Endothelial cell of umbilical vein (primary cell): ENCODE measurements around the gene FAM193A. TPM values are rescaled to one million over a fixed set of nuclear protein-coding genes. Genes with fewer than 3 reads are reported as not detected.

Experiments
- BruUV-seq: library from RNA; stranded (reverse); fragments of 400-500 nt; replicated peaks from 2 replicates; lab custom pipeline; 2021; lab: Mats Ljungman, UMichigan
- CTCF ChIA-PET: fragments of 300-600, 350-600 bp; sonication (Branson Sonifier 250); formaldehyde crosslinking; loops from one replicate; lab custom pipeline; 2021; ENCODE audit warnings: antibody characterized with exemption, inconsistent platforms; lab: Charles Lee
- POLR2A ChIA-PET: fragments of 300-600, 350-600 bp; sonication (Branson Sonifier 250); formaldehyde crosslinking; loops from one replicate; lab custom pipeline; 2021; ENCODE audit warnings: antibody characterized with exemption, inconsistent platforms; lab: Charles Lee
- DNase-seq: peaks from one replicate; pipeline ENCODE4 v3.0.0-alpha.2; 2011; ENCODE audit warnings: low read depth, low spot score
- FAIRE-seq: peaks from 2 replicates; lab custom pipeline; 2011; peaks lifted over from hg19 to GRCh38; lab: Jason Lieb, UNC
- H2AFZ ChIP-seq: 2 replicates; pipeline ENCODE4 v1.6.0; 2012; ENCODE audit warnings: low read depth, low read length, control low read depth, inconsistent platforms
- H3K27ac ChIP-seq: 2 replicates; pipeline ENCODE4 v1.5.1; 2011; ENCODE audit warnings: low read depth, mild to moderate bottlenecking, control low read depth, low read length, moderate library complexity; ENCODE audit not compliant: insufficient read depth
- H3K27me3 ChIP-seq, 2 experiments: 2 replicates each; pipeline versions ENCODE4 v1.6.0 to v1.6.1; 2011; ENCODE audit warnings: low read length in 2 of 2, mixed read lengths in 1 of 2; ENCODE audit not compliant: control insufficient read depth in 2 of 2, insufficient read depth in 2 of 2
- H3K36me3 ChIP-seq, 2 experiments: 2 replicates in 1 of 2; 3 replicates in 1 of 2; pipeline ENCODE4 v1.5.1; 2011; ENCODE audit warnings: low read length in 2 of 2, mild to moderate bottlenecking in 1 of 2, moderate library complexity in 1 of 2; ENCODE audit not compliant: control insufficient read depth in 2 of 2, insufficient read depth in 2 of 2; ENCODE audit errors: extremely low read depth in 1 of 2
- H3K4me1 ChIP-seq: 3 replicates; pipeline ENCODE4 v1.5.1; 2011; ENCODE audit warnings: mild to moderate bottlenecking, low read length; ENCODE audit not compliant: control insufficient read depth, insufficient read depth; ENCODE audit errors: extremely low read depth
- H3K4me2 ChIP-seq: 2 replicates; pipeline ENCODE4 v1.6.1; 2011; ENCODE audit warnings: low read length, control low read depth, mixed read lengths; ENCODE audit not compliant: insufficient read depth
- H3K4me3 ChIP-seq, 3 experiments: fragments of 200-600 bp in 1 of 3; sonication (generic), shearing (Covaris generic) in 1 of 3; replicated peaks in 1 of 3; 2 replicates each; pipeline ENCODE4 v1.5.1; 2011 to 2016; ENCODE audit warnings: control low read depth in 3 of 3, low read length in 3 of 3, mild to moderate bottlenecking in 2 of 3, inconsistent platforms in 1 of 3, low read depth in 1 of 3, moderate library complexity in 1 of 3; ENCODE audit not compliant: insufficient read depth in 1 of 3
- H3K79me2 ChIP-seq: 2 replicates; pipeline ENCODE4 v1.6.0; 2012; ENCODE audit warnings: low read length, inconsistent platforms; ENCODE audit not compliant: control insufficient read depth, insufficient read depth
- H3K9ac ChIP-seq: replicated peaks from 2 replicates; pipeline ENCODE3; 2011; ENCODE audit warnings: low read length, control low read depth; ENCODE audit not compliant: insufficient read depth; ENCODE audit errors: extremely low read depth
- H3K9me1 ChIP-seq: replicated peaks from 3 replicates; pipeline ENCODE4 v1.6.0; 2011; ENCODE audit warnings: mild to moderate bottlenecking, low read length; ENCODE audit not compliant: control insufficient read depth, insufficient read depth; ENCODE audit errors: extremely low read depth
- H3K9me3 ChIP-seq: replicated peaks from 2 replicates; pipeline ENCODE4 v1.5.1; 2012; ENCODE audit warnings: low read length, inconsistent platforms; ENCODE audit not compliant: control insufficient read depth, insufficient read depth
- H4K20me1 ChIP-seq: replicated peaks from 2 replicates; pipeline ENCODE3; 2011; ENCODE audit warnings: mild to moderate bottlenecking, low read length; ENCODE audit not compliant: control insufficient read depth, insufficient read depth; ENCODE audit errors: extremely low read depth
- CTCF ChIP-seq, 2 donors: IDR thresholded peaks; 1 replicate in 1 of 2; 2 replicates in 1 of 2; pipeline ENCODE4 v1.5.1; 2011; ENCODE audit warnings: low read length in 2 of 2, mild to moderate bottlenecking in 2 of 2, moderate library complexity in 2 of 2, control low read depth in 1 of 2, inconsistent platforms in 1 of 2, low read depth in 1 of 2; ENCODE audit not compliant: insufficient read depth in 1 of 2; ENCODE audit errors: extremely low read depth in 1 of 2
- EZH2 ChIP-seq: IDR thresholded peaks from 2 replicates; pipeline ENCODE4 v1.6.1; 2012; ENCODE audit warnings: borderline replicate concordance, low read depth, mild to moderate bottlenecking, moderate library complexity, low read length, inconsistent platforms; ENCODE audit not compliant: severe bottlenecking
- FOS ChIP-seq: IDR thresholded peaks from 2 replicates; pipeline ENCODE4 v1.6.1; 2011; ENCODE audit warnings: mild to moderate bottlenecking, low read length, moderate library complexity, borderline replicate concordance; ENCODE audit not compliant: insufficient read depth
- GATA2 ChIP-seq: IDR thresholded peaks from 2 replicates; pipeline ENCODE4 v1.7.0; 2011; ENCODE audit warnings: low read depth, mild to moderate bottlenecking, moderate library complexity, mixed read lengths, low read length; ENCODE audit not compliant: insufficient read length, insufficient read depth
- JUN ChIP-seq: IDR thresholded peaks from 2 replicates; pipeline ENCODE4 v1.6.1; 2011; ENCODE audit warnings: borderline replicate concordance, low read depth; ENCODE audit not compliant: insufficient read length, insufficient read depth
- MAX ChIP-seq: IDR thresholded peaks from 2 replicates; pipeline ENCODE4 v1.6.1; 2011; ENCODE audit not compliant: insufficient read depth, insufficient read length
- MYC ChIP-seq: IDR thresholded peaks from one replicate; pipeline ENCODE4 v1.6.1; 2011; ENCODE audit warnings: mild to moderate bottlenecking, low read depth, low read length
- POLR2A ChIP-seq: IDR thresholded peaks from 2 replicates; pipeline ENCODE4 v1.6.1; 2012; ENCODE audit warnings: low read depth, mild to moderate bottlenecking, control low read depth, low read length
- POLR2AphosphoS5 ChIP-seq: IDR thresholded peaks from 2 replicates; pipeline ENCODE4 v1.6.1; 2012; ENCODE audit warnings: low read depth, mild to moderate bottlenecking, control low read depth, low read length, moderate library complexity; ENCODE audit not compliant: insufficient read depth
- dilution Hi-C: fragments of 300-500 bp; cut with MboI; formaldehyde crosslinking; loops from one replicate; pipeline ENCODE4 v1.15.0; 2019; ENCODE audit warnings: low sequenced_read_pairs; ENCODE audit not compliant: extremely low pct_ligation_motif_present
- intact Hi-C: fragments of 100-400 bp; cut with micrococcal nuclease; formaldehyde crosslinking; loops from one replicate; pipeline ENCODE4 v1.10.0; 2022
- polyA plus RNA-seq, 4 experiments: library from polyadenylated mRNA; depleted of rRNA in 3 of 4; stranded (reverse) in 3 of 4; unstranded in 1 of 4; fragments of >200 nt; gene quantifications; 2 replicates each; pipeline versions ENCODE4 v1.2.1 to v1.2.3, GENCODE V29; 2011 to 2012; ENCODE audit warnings: missing spikeins in 1 of 4
- total RNA-seq: library from RNA; stranded (reverse); gene quantifications from 2 replicates; pipeline ENCODE4 v1.2.3, GENCODE V29; 2021

The FAM193A gene
- total and polyA plus RNA-seq, 2 donors (not counting 3 experiments of a cell fraction or from before 2014, with no cell fraction given) = 12.3 to 32.1 TPM

- no peaks in the 10 kb centered on the region for H3K79me2 ChIP-seq
- H3K36me3 ChIP-seq = no peaks in the 10 kb centered on the region
- H3K27me3 ChIP-seq = peaks cover 0 to 1% of the 10 kb centered on the region in 2 experiments
- dilution Hi-C loops = no loop called here
- ChIA-PET POLR2A (no interaction called here), CTCF (interaction anchor here (1.2 kb wide), 1 partner anchor 16 kb away, joined by 4 read pairs; no protein-coding TSS in a partner anchor)
- TF ChIP-seq POLR2A = no peak
- no peak for TF ChIP-seq JUN
- no peak for TF ChIP-seq MAX
- no peak for TF ChIP-seq MYC
- TF ChIP-seq CTCF (IDR thresholded peaks at IDR 0.05; ENCODE audit: extremely low read depth in 1 of 2, insufficient read depth in 1 of 2, low read depth in 1 of 2, low read length in 2 of 2) = no peak
- intact Hi-C loops = no loop called here
- no peaks in the 10 kb centered on the region for H4K20me1 ChIP-seq
- no peak overlapping the region for H2AFZ ChIP-seq
- DNase-seq = no peak
- no peaks in the 10 kb centered on the region for H3K9me1 ChIP-seq
- no TSS peak for BruUV-seq
- no peak overlapping the region for H3K27ac ChIP-seq
- no peak overlapping the region for H3K4me3 ChIP-seq
- H3K4me1 ChIP-seq = peaks cover 5% of the 10 kb centered on the region
- H3K9me3 ChIP-seq = no peaks in the 10 kb centered on the region
- no peak overlapping the region for H3K9ac ChIP-seq
- no peak for FAIRE-seq
- H3K4me2 ChIP-seq = no peak overlapping the region
These were observed 231.2 kb downstream of the FAM193A start for GRCh38 chr4:2767705-2768074.

GRCh38 chr4:2768124-2768523, 231.7 kb downstream of the FAM193A start:
- peaks cover 0 to 1% of the 10 kb centered on the region in 2 experiments for H3K27me3 ChIP-seq
- no peak for FAIRE-seq
- H3K4me3 ChIP-seq = no peak overlapping the region
- H3K79me2 ChIP-seq = no peaks in the 10 kb centered on the region
- TF ChIP-seq POLR2A (no peak), GATA2 (no peak), EZH2 (no peak), FOS (no peak), JUN (no peak), CTCF (IDR thresholded peaks at IDR 0.05; ENCODE audit: extremely low read depth in 1 of 2, insufficient read depth in 1 of 2, low read depth in 1 of 2, low read length in 2 of 2) (no peak), POLR2AphosphoS5 (no peak), MAX (no peak), MYC (no peak)
- no TSS peak for BruUV-seq
- dilution Hi-C loops = no loop called here
- no peaks in the 10 kb centered on the region for H3K9me3 ChIP-seq
- H4K20me1 ChIP-seq = no peaks in the 10 kb centered on the region
- no peak for DNase-seq
- POLR2A ChIA-PET = no interaction called here
- no peak overlapping the region for H2AFZ ChIP-seq
- H3K4me1 ChIP-seq = peaks cover 5% of the 10 kb centered on the region
- H3K27ac ChIP-seq = no peak overlapping the region
- intact Hi-C loops = no loop called here
- H3K4me2 ChIP-seq = no peak overlapping the region
- no peaks in the 10 kb centered on the region for H3K9me1 ChIP-seq
- H3K9ac ChIP-seq = no peak overlapping the region
- CTCF ChIA-PET = interaction anchor here (1.2 kb wide), 1 partner anchor 16 kb away, joined by 4 read pairs; no protein-coding TSS in a partner anchor
- H3K36me3 ChIP-seq = no peaks in the 10 kb centered on the region
